HG03159 (cell line): ENCODE results near the gene MAPK8.

Source experiments
- ATAC-seq: cut with Tn5 transposase; IDR thresholded peaks from one replicate; pipeline ENCODE4 v1.9.1; 2021; ENCODE audit warnings: mild to moderate bottlenecking, moderate library complexity; ENCODE audit not compliant: unreplicated experiment

Gene MAPK8

DNA sequence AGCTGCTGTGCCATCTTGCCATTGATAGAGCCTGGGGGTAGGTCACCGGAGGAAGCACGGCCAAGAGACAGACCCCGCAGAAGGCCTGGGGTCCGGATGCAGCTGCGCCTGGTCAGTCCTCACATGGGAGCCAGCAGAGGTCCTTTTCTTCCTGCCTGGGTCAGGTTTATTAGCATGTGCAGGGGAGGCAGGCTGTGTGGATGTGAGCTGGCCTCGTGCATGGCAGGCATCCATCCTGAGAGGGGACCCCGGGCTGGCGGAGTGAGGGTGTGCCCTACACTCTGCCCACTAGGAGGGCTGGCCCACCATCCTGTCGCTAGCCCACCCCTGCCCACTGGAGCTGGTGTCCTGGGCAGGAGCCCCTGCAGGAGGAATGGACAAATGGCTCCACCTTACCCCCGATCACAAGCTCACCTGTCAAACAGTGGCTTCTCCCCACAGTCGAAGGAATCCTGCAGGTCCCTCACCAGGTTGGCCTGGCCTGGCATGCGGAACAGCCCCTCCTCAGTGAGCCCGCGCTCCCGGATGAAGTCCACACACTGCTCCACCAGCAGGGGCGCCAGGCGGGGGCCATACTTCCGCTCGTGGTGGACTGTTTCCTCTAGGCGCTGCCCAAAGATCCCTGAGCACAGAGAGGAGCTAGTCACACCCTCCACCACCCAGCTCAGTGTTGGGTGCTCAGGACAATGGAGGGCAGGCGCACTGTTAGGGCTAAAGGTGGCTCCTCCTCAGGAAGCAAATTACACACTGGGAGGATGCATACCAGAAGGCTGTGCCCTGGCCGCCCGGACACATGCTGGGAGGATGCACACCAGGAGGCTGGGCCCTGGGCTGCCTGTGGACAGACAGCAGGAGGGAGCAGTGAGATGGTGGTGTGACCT lies 153.0 kb downstream of the MAPK8 start:
- ATAC-seq: no peak

DNA sequence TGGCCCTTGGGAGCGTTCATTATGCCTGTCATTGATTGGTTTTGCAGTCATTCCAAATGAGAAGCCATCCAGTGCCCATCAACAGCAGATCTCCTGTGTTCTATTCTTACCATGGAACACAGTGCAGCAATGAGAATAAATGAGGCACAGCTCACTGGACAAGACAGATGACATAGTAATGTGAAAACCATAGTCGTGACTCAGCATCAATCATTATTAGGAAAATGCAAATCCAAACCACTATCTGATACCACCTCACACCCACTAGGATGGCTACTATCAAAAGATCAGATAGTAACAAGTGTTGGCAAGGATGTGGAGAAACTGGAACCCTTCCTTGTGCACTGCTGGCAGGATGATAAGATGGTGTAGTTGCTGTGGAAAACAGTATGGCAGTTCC lies 153.7 kb downstream of the MAPK8 start:
- ATAC-seq: no peak

DNA sequence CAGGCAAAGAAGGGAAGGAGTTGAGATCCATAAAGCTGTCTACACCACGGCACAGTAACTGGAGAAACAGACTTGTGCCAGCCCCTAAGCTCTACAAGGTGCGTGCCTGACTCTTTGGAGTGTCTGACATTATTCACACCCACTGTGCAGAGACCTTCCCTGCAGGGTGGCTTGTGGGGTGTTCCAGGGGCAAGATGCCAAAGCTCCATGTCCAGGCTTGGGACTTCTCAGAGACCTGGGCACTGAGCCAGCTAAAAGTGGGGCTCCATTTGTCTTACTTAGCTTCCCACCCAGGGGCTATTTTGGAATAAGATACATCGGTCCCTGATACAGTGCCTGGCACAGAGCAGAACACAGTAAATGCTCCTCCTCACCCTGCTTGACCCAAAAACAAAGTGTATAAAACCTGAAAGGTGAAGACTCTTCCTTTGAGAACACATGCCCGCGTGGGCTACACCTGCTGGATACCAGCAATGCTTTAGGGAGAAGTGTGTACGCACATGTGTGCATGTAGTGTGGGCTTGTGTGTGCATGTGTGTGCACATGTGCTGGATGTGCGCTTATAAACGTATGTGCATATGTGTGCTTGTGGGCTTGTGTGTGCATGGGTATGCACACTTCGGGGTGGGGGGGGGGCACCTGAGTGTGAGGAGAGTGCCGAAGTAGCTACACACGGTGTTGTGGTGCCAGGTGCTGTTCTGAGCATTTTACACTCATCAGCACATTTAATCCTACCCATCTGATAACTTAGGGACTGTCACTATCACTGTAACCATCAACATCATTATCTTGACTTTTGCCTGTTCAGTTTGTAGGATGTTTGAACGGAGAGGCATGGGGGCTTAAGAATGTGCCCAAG lies 155.4 kb downstream of the MAPK8 start:
- ATAC-seq: no peak

DNA sequence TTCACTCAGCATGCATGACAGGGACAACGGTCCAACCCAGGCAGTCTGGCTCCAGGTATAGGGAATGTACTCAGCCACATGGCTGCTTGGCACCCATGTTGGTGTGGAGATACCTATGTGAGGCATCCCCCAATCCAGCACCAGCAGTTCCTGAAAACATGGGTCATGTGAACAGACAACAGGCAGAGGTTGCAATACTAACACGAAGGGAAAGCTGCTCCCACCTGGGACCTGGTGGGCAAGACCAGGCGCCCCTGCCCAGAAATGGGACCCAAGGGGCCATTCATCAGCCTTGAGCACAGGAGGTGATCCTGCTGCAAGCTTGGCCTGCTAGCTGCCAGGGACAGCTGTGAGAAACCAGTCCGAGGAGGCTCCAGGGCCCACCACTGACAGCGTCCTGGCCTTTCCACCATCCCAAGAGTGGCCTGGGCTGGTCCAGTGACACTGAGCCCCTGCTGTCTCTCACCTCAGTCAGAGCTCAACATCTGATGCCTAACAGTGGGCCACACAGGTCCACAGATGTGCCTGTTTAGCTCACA lies 156.1 kb downstream of the MAPK8 start:
- no peak for ATAC-seq

DNA sequence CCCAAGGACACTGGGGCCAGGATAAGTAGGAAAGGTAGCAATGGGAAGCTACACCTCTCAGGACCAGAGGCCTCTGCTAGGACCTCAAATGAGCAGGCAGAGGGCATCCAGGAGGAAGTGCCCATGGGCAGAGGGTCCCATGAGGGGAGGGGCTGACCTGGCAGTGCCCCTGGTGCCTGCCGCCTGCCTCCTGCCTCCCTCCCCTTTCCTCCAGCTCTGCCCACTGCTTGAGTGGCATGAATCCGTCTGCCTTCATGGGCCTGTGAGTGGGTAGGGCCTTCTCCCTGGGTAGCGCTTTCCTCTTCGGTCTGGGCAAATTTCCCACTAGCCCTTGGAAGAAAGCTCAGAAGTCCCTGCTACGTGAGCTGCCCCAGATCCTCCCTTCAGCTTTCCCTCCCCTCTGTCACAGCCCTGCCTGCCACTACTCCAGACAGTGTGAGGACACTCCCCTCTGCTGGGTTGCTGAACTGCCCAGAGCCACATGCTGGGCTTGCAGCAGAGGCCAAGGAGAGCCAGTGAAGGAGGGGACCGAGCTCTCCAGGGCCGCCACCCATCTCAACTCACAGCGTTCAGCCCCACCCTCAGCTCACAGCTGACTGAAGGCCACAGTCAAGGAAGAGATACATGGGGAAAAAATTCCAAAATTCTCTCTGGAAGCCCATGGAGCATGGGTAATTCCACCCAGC lies 157.0 kb downstream of the MAPK8 start:
- no peak for ATAC-seq

DNA sequence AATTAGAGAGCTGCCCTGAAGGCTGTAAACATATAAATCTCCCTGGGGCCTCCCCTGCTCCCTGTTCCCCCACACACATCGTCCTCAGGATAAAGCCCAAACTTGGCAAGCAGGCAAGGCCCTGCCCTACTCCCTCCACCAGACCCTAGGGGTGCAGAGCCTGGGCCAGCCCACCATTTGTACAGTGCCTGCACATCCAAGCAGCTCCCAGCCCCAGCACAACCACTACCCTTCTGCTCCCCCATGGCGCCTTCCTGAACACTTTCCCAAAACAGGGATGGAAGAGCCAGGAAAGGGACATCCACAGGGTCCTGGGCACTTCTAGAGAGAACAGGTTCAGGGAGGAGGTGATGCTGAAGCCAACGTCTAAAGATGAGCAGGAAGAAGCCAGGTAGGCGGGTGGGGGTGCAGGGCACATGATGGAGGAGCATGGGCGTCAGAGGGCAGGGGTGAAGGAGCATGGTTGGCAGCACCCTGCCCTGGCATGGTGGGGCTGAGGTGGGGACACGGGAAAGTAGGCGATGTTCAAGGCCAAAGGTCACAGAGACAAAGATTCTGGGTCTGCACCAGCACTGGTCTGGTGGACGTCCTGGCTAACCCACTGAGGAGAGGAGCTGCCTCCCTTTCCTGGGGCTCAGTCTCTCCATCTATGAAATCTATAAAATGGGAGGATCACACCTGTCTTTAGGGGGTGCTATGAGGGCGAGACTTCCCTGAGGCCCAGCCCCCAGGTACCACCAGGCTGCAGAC lies 157.8 kb downstream of the MAPK8 start:
- ATAC-seq: no peak

DNA sequence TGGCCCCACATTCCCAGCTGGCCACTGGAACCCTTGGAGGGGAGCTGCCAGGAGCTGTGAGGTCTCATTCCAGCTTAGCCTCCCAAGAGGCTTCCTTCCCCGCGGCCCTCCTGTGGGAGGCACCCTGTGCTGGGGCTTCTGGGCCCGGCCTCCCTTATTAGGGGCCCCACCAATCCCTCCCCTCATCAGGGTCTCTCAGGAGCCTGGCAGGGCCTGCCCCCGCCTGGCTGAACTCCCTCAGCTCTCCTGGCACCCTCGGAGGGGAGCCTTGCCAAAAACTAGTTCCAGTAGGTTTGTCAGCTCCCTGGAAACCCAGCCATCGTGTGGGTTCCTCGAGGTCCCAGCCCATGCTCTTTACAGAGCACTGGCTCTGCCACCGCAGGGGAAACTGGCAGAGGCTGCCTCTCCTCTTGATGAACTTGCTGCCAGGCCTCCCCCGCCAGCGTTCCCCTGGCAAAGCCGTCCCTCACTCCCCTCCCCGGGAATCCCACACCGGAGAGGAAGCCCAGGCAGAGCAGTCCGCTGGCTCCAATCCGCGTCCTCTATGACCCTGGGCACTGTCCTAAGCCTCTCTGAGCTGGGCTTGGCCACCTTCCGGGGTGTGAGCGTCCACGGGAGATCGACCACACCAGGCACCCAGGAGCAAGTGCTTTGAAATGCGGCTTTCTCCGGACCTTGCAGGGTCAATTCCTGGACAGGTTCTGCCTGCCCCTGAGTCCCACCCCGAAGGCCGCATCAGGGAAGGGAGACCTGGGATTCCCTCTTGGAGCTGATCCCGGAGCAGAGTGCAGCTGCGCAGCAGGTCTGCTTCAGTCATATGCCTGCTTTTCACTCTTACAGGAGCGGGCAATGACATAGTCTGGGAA lies 158.6 kb downstream of the MAPK8 start:
- no peak for ATAC-seq

DNA sequence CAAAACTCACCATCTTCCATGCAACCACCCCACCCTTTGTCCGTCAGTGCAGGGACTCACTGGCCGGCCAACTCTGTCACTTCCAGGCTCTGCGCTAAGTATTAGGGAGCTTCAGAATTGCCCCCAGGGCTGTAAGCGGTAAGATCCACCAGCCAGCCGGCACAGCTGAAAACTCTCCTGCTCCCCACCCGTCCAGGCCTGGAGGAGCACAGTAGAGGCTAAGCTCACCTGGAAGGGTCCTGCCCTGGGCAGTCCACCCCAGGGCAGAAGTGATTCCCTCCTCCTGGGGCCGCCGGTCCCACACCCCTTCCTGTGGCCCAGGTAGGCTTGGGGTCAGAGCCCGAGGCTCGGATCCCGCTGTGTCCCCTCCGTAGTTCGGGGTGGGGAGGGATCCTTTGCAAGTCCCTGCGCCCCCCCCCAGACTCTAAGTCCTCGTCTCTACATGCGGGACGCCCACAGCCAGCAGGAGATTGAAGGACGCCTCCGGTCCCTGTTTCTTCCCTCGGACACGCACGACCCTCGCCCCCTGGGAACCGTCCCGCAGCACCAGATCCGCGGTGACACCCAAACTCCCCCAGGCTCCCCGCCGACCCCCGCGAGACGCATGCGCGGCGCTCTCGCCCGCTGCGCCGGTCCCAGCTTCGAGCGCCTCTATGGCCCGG lies 159.5 kb downstream of the MAPK8 start:
- ATAC-seq: no peak

DNA sequence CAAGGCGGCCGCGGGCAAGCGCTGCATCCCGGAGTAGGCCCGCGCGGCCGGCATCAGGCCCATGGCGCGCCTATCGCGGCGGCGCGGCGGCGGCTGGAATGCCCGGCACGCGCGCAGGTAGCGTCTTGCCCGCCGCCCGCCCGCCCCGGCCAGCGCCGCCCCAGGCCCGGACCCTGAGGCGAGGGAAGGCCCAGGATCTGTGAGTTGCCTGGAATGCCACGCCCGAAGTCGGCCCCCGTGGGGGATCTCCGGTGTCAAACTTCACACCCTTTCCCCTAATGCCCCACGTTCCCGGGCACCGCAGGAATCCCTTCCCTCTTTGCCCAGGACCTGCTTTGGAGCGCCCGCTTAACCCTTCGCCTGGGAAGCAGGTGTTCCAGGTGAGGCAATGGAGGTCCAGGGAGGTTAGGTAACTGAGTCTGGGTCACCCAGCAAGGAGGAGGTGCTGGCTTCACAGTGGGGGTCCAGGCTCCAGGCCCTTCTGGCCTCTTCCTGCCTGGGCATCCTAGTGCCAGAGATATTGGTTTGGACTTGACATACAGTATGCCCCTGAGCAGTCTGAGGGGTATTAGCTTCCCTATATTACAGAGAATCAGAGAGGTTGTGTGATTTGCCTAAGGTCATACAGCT lies 160.2 kb downstream of the MAPK8 start:
- no peak for ATAC-seq

DNA sequence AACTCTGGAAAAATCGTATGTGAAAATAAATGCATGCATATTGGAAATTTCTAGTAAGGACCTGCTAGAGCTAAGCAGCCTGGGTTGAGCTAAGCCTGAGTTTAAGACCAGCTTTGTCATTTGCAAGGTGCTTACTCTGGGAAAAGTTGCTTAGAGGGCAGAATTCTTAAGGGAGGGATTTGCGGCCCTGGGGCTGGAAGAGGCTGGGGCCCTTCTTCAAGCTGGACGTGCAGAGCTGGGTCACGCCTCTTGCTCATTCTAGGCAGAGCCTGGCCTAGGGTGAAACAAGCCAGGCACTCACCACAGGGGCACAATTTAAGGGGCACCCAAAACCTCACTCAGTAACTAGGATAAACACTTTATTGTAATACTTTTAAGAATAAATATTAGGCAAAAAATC lies 161.2 kb downstream of the MAPK8 start:
- ATAC-seq: no peak

DNA sequence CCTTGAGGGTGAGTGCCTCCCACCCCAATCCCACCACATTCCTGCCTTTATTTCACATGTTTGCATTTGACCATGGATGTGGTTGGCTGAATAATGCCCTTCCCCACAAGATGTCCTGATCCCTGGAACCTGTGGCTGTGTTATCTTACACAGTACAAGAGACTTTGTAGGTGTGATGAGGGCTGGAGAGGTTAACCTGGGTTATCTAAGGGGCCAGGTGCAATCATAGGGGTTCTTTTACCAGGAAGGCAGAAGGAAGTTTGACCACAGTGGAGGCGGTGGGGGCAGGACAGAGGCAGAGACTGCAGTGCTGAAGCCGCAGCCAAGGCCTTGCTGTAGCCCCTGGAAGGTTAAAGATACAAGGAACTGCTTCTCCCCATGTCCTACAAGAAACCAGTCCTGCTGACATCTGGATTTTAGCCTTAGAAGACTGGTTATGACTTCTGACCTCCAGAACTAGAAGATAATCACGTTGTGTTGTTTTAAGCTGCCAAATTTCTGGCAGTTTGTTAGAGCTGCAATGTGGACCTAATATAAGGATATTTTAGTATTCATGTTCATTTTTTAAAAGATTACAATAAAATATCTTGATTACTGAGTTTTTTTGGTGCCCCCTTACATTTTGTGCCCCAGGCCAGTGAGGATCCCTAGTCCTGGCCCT lies 161.8 kb downstream of the MAPK8 start:
- ATAC-seq: no peak

DNA sequence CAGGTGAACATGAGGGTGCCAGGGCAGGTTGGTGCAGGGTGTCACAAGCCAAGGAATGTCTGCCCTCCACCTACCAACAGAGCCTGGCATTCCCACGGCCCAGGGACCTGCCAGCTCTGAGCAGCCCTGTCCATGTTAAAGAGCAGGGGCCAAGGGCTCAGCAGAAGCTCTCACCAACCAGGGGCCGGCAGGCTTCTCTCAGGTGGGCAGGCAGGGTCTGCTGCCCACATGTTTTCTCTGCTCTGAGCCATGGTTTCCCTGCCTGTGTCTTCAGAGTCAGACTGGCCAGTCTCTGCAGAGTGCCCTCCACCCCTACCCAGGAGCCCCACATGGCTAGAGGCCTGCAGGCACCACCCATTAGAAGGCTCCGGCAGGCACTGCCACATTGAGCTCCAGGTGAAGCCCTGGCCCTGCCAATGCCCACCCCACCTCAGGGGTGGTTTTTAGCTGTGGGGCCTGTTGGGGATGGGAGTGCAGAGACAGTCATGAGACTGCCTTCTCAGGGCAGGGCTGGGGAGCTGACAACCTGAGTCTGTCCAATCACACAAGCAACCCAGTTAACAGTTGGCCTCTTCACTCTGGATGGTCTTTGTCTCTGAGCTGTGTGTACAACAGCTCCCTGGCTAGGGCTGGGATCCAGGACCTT lies 162.5 kb downstream of the MAPK8 start:
- no peak for ATAC-seq

DNA sequence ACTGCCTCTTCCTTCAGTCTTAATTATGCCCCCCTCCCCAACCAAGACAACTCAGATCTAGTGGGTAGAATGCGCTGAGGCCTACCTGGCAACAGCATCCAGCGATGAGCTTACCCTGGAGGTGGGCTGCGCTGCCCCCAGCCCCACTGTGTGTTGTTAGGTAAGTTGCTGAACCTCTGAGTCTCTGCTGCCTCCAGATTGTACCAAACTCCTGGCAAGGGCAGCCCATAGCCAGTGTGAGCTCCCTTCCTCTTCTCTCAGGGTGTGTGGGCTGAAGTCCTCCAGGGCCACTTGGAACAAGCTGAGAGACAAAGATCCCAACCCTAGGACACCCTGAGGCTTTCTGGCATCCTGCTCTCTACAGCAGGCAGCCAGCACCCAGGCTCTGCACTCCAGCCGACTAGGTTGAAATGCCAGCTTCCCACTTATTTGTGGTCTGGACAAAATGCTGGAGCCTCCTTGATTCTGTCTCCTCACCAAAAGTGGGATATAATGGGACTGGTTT lies 163.1 kb downstream of the MAPK8 start:
- no peak for ATAC-seq

DNA sequence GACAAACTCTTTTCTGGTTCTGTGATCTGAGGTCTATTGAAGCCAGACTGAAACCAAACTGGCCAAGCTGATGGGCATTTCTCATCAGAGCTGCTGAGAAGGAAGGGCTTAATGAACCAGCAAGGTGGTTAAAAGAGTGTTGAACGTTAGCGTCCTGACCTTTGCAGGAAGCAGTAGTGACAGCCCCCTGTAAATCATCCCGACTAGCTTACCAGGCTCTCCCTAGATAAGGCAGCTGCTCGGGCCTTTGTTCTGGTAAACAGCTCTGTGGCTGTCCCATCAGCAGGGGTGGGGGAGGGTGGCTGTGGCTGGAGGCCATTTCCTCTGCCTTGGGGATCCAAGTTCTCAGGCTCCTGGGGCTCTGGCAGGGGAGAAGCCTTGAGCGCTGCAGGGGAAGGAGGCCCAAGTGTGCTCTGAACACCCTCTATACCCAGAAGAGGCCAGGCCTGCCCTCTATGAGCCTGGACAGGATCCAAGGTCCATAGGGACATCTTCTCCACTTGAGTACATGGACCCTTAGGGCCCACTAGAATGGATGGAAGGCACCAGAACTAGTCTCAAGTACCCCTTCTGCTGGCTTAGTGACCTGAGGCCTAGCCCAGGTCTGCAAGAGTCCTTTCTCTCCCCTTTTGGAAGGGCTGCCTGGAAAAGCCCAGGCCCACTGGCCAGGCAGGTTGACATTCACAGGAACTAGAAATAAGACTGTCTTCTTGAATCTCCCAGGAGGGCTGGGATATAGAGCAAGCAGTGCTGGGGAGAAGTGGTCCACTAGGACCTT lies 163.8 kb downstream of the MAPK8 start:
- no peak for ATAC-seq

DNA sequence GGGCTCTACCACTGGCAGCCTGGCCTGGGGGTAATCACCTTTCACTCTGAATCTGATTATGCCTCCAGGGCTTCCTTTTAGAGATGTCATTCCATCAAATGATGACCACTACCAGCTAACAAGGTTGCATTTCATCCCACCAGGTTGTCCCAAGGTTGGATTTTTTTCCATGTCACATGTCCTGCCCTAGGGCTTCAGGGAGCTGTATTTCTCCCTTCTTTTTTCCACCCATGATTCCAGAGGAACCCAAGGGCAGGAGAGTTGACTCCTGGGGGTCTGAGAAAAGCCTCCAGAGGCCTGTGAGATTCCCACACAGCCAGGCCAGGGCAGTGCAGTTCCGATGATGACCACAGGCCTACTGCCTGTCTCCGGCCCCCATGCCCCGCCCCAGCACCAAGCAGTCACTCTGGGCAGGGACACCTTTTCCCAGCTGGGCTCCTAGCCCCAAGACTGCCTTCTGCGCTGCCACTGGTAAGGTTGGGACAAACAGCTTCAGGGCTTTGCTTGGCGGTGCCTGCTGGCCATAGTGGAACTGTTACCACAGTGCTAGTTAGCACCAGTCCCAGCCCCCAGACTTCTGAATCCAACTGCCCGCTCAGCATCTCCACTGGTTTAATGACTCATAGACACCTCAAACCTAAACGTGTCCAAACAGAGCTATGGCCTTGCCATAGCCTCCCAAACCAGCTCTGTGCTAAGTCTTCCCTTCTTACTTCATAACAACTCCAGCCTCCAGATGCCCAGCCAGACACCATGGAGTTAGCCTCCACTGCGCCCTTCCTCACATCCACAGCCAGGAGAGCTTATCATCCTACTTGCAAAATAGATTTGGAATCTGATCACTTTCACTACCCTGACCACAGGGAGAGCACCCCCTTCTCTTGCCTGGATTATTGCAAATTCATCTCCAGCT lies 164.7 kb downstream of the MAPK8 start:
- ATAC-seq: no peak
